Activated CD4-positive, alpha-beta T cell treated with anti-CD3 and anti-CD28 coated beads for 36 hours (primary cell): ENCODE measurements around the gene FABP3. TPM values are rescaled to one million over a fixed set of nuclear protein-coding genes. Genes with fewer than 3 reads are reported as not detected.
"Not testable (repeated sequence)": the region's sequence is repeated elsewhere in the genome, so short reads cannot be mapped to it uniquely, and the experiment has no call there.

Experiments used
- ATAC-seq: fragments of 200-7000 bp; cut with Tn5 transposase; one replicate; pipeline ENCODE4 v1.10.0; 2021; ENCODE audit warnings: mild to moderate bottlenecking, moderate library complexity
- CTCF ChIA-PET: fragments of 350-600 bp; sonication (Branson Sonifier 250); formaldehyde crosslinking; loops from one replicate; lab custom pipeline; 2021; ENCODE audit warnings: antibody characterized with exemption; lab: Charles Lee
- POLR2A ChIA-PET: fragments of 350-600 bp; sonication (Branson Sonifier 250); formaldehyde crosslinking; loops from one replicate; lab custom pipeline; 2021; ENCODE audit warnings: antibody characterized with exemption, inconsistent platforms; lab: Charles Lee
- DNase-seq: peaks from one replicate; pipeline ENCODE4 v3.0.0-alpha.2; 2020
- H3K27ac Mint-ChIP-seq: one replicate; pipeline ENCODE4 v1.8.0; 2021; ENCODE audit warnings: mixed read lengths
- H3K27me3 Mint-ChIP-seq: one replicate; pipeline ENCODE4 v1.8.0; 2021; ENCODE audit warnings: mixed read lengths
- H3K36me3 Mint-ChIP-seq: one replicate; pipeline ENCODE4 v1.8.0; 2021; ENCODE audit warnings: low read depth, mixed read lengths
- H3K4me1 Mint-ChIP-seq: one replicate; pipeline ENCODE4 v1.8.0; 2021; ENCODE audit warnings: mixed read lengths
- H3K4me3 Mint-ChIP-seq: one replicate; pipeline ENCODE4 v1.8.0; 2021; ENCODE audit warnings: mild to moderate bottlenecking, moderate library complexity, mixed read lengths
- H3K9me3 Mint-ChIP-seq: one replicate; pipeline ENCODE4 v1.8.0; 2021; ENCODE audit warnings: low read depth, mixed read lengths
- intact Hi-C, 2 experiments: fragments of 100-400 bp; cut with DNase I in 1 of 2; cut with micrococcal nuclease in 1 of 2; formaldehyde crosslinking; loops; one replicate each; pipeline versions ENCODE4 v1.14.2 to v1.15.1; 2022 to 2024; cut with DNase I, micrococcal nuclease
- total RNA-seq, 2 experiments: library from RNA; stranded (reverse); gene quantifications; one replicate each; pipeline ENCODE4 v1.2.3, GENCODE V29; 2021

The FABP3 gene
- total RNA-seq, 2 experiments from 2014 or later: not detected

DNA sequence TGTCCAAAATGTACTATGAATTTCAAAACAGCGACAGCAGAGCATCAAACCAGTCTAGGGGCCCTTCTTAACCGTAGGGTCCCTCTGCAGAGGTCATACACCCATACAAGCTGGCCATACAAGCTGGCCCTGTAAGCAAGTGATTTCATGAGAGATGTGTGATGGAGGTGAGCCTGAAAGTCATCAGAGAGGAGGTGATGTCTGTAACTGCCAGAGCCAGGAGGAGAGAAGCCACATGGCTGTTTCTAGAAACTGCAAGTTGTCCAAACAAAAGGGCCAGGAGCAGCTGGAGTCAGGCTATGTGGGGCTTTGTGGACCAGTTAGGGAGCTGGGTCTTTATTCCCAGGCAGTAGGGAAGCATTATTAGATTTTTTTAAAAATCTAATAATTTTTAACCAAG lies 25.4 kb upstream of the FABP3 start:
- H3K4me1 Mint-ChIP-seq: peaks cover 7% of the 10 kb centered on the region
- H3K27me3 Mint-ChIP-seq: no peaks in the 10 kb centered on the region
- H3K4me3 Mint-ChIP-seq: no peak overlapping the region
- CTCF ChIA-PET: interaction anchor here (1.0 to 1.4 kb wide), 2 partner anchors 24 to 150 kb away, joined by 3 to 5 read pairs; no protein-coding TSS in a partner anchor
- no peak overlapping the region for H3K27ac Mint-ChIP-seq
- H3K36me3 Mint-ChIP-seq: no peaks in the 10 kb centered on the region
- ATAC-seq: no peak
- no peak for DNase-seq
- no peaks in the 10 kb centered on the region for H3K9me3 Mint-ChIP-seq
- intact Hi-C loops: loop anchor here in 1 of 2 experiments (10.0 kb wide), 1 partner anchor 213 kb away; no protein-coding TSS in a partner anchor
- POLR2A ChIA-PET: no interaction called here

DNA sequence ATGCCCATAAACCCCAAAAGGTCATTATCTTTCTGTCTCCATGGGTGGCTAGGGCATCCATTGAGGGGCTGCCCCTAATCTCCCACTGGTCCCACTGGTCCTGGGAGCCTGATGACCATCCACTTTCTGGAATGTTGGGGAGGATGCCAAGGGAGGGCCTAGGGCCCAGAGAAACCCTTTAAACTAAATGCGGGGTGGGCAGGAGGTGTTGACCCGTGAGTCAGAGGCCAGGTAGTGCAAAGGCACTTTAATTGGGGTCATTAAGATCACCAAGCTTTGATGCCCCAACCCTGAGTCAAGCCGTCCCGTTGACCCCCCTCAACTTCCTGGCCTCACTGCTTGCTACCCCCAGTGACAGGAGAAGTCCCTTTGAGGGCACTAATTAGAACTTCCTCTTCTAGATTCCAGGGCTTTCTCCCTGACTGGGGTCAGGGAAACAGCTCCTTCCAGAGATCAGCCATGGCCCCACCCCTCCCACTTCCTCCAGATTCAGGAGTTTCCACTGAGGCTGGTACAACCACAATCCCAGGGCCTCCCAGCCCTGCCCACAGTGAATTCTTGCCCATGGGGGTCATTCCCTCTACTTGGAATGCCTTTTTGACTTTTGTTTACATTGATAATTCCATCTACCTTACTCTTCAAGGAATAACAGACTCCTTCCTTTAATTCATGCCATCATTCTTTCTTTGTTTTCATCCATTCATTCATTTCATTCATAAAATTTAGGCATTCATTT lies 24.7 kb upstream of the FABP3 start:
- H3K4me3 Mint-ChIP-seq: no peak overlapping the region
- no peak for ATAC-seq
- no peaks in the 10 kb centered on the region for H3K27me3 Mint-ChIP-seq
- H3K36me3 Mint-ChIP-seq: no peaks in the 10 kb centered on the region
- no peak overlapping the region for H3K27ac Mint-ChIP-seq
- ChIA-PET POLR2A (no interaction called here), CTCF (interaction anchor here (1.0 to 4.2 kb wide), 2 partner anchors 23 to 151 kb away, joined by 5 to 35 read pairs; no protein-coding TSS in a partner anchor)
- no peaks in the 10 kb centered on the region for H3K9me3 Mint-ChIP-seq
- H3K4me1 Mint-ChIP-seq: peaks cover 7% of the 10 kb centered on the region
- no peak for DNase-seq
- intact Hi-C loops: loop anchor here in 1 of 2 experiments (10.0 kb wide), 1 partner anchor 213 kb away; no protein-coding TSS in a partner anchor

DNA sequence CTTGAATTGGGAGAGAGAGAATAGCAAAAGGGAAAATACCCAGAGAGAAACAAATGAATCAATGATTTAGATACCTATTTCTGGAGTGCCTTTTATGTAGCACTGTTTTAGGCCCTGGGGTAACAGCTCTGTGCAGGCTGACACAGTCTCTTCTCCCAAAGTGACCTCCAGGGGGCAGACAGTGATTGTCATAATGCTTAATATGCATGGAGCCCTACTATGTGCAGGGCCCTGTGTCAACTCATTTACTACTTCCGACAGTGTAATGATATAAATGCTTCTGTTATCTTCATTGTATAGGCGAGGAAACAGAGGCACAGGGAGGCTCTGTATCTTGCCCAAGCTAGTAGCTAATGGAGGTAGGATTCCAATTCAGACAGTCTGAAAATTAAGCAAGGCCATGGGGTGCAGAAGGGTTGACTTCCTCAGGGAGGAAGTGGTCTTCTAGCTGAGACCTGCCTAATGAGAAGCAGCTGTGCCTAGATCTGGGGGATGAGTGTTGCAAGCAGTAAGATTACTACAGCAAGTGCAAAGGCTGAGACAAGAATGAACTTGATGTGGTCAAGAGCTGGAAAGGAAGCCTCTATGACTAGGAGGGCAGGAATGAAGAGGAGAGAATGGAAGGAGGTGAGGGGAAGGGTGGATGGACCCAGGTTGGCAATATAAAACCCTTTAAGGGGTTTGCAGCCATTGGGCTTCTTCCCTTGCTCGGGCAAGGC lies 23.9 kb upstream of the FABP3 start:
- peaks cover 7% of the 10 kb centered on the region for H3K4me1 Mint-ChIP-seq
- ATAC-seq (no peak), DNase-seq (peak; percentile 23)
- H3K27me3 Mint-ChIP-seq: no peaks in the 10 kb centered on the region
- H3K4me3 Mint-ChIP-seq: no peak overlapping the region
- no peaks in the 10 kb centered on the region for H3K36me3 Mint-ChIP-seq
- POLR2A ChIA-PET: no interaction called here
- H3K9me3 Mint-ChIP-seq: no peaks in the 10 kb centered on the region
- intact Hi-C loops: loop anchor here in 1 of 2 experiments (10.0 kb wide), 1 partner anchor 212 kb away; no protein-coding TSS in a partner anchor
- no peak overlapping the region for H3K27ac Mint-ChIP-seq
- CTCF ChIA-PET: interaction anchor here (0.6 to 4.2 kb wide), 3 partner anchors 24 to 153 kb away, joined by 3 to 35 read pairs (median 10); no protein-coding TSS in a partner anchor

DNA sequence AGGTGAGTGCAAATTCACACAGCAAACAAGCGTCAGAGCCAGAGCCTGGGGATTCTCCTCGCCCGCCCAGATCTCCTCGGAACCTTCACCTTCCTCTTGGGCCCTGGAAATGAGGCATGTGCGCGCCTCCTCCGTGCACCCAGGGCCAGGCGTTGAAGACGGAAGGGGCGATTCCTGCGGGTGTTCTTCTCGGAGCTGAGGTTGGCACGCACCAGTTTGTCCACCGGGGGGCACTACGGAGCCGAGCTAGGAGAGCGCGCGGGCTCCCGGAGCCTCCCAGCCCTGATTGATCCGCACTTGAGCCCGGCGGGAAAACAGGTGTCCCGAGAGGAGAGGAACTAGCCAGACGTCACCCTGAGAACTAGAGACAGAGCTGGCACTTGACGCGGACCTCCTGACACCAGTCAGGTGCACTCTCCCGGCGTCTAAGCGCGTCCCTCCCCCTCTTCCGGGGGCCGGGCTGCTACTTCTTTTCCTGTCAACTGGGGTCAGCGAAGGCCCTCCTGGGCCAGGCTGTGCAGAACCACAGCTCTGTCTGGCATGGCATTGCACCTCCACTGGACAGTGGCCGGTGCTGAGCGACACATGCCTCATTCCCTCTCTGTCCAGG lies 21.8 kb upstream of the FABP3 start:
- Mint-ChIP-seq H3K4me3 (peak overlapping the region; percentile 70), H3K9me3 (no peaks in the 10 kb centered on the region), H3K4me1 (peaks cover 4% of the 10 kb centered on the region), H3K27ac (no peak overlapping the region), H3K27me3 (no peaks in the 10 kb centered on the region), H3K36me3 (no peaks in the 10 kb centered on the region)
- ChIA-PET CTCF (interaction anchor here (0.6 to 4.2 kb wide), 25 partner anchors 14 to 1808 kb away, joined by 3 to 35 read pairs (median 4); partner anchors contain the start of genes FABP3, SERINC2, SNRNP40 and ZCCHC17), POLR2A (interaction anchor here (0.6 to 0.9 kb wide), 2 partner anchors 14 to 98 kb away, joined by 3 to 4 read pairs; partner anchors contain the start of gene ZCCHC17)
- intact Hi-C loops: loop anchor here (1.0 to 10.0 kb wide), 4 partner anchors 28 to 394 kb away; no protein-coding TSS in a partner anchor
- ATAC-seq (peak; percentile 98), DNase-seq (peak; percentile 91)

DNA sequence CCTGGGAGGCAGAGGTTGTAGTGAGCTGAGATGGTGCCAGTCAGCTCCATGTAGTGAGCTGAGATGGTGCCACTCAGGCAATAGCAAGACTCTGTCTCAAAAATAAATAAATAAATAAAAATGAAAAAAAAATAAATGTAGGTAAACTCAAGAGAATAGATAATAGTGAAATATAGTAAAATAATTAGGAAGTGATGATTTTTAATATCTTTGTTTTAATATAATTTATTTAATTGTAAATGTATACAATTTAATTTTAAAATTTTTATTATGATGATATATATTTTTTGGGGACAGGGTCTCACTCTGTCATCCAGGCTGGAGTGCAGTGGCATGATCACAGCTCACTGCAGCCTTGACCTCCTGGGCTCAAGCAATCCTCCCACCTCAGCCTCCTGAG lies 20.6 kb upstream of the FABP3 start:
- intact Hi-C loops: loop anchor here in 1 of 2 experiments (10.0 kb wide), 1 partner anchor 209 kb away; no protein-coding TSS in a partner anchor

DNA sequence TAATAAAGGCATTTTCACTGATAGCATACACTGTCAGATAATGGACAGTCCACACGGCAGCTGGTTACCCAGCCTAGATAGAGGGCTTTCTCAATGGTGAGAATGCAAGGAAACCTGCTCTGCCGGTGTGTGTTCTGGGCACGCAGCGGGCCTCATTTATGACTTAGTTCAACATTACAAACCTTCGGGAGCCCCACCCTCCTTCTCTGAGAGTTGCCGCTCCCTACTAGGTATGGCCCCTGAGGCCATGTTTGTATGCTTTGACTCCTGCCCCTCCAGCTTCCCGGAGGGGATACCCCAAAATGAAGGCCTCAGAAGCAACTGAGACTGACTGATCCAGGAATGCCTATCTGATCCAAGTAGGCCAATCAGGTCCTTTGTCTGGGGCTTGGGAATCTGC lies 17.2 kb upstream of the FABP3 start:
- Mint-ChIP-seq H3K4me1 (peaks cover 4% of the 10 kb centered on the region), H3K4me3 (no peak overlapping the region), H3K27ac (no peak overlapping the region), H3K36me3 (no peaks in the 10 kb centered on the region), H3K27me3 (peaks cover 8% of the 10 kb centered on the region), H3K9me3 (no peaks in the 10 kb centered on the region)
- POLR2A ChIA-PET: no interaction called here
- ATAC-seq: no peak
- CTCF ChIA-PET: interaction anchor here (2.2 kb wide), 1 partner anchor 159 kb away, joined by 10 read pairs; no protein-coding TSS in a partner anchor
- no peak for DNase-seq
- intact Hi-C loops: loop anchor here in 1 of 2 experiments (10.0 kb wide), 1 partner anchor 205 kb away; no protein-coding TSS in a partner anchor

More for the DNA sequence above, 20.6 kb upstream of the FABP3 start:
- CTCF ChIA-PET: interaction anchor here (0.7 to 4.2 kb wide), 6 partner anchors 19 to 68 kb away, joined by 3 to 35 read pairs (median 5); partner anchors contain the start of genes FABP3 and SERINC2
- ATAC-seq (no peak), DNase-seq (no peak)
- Mint-ChIP-seq H3K4me1 (peaks cover 4% of the 10 kb centered on the region), H3K9me3 (no peaks in the 10 kb centered on the region), H3K27me3 (no peaks in the 10 kb centered on the region), H3K4me3 (no peak overlapping the region), H3K27ac (no peak overlapping the region), H3K36me3 (no peaks in the 10 kb centered on the region)
- POLR2A ChIA-PET: no interaction called here

DNA sequence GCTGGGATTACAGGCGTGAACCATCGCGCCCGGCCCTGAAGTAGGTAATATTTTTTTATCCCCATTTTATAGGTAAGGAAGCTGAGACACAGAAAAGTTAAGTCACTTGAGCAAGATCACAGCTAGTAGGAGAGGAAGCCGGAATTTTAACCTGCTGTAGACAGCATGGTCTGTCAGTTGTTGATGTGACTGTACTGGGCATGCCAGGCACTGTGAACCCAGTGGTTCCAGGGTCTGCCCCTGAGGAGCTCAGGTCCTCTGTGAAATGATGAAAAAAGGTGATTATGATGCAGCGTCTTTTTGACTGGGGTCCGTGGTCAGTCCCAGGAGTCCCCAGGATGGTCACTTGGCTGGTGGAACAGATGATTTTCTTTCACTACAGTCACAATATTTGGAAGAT lies 16.7 kb upstream of the FABP3 start:
- DNase-seq: no peak
- ChIA-PET CTCF (interaction anchor here (0.6 to 2.2 kb wide), 2 partner anchors 84 to 159 kb away, joined by 3 to 10 read pairs; no protein-coding TSS in a partner anchor), POLR2A (no interaction called here)
- peaks cover 4% of the 10 kb centered on the region for H3K4me1 Mint-ChIP-seq
- H3K9me3 Mint-ChIP-seq: no peaks in the 10 kb centered on the region
- H3K27ac Mint-ChIP-seq: no peak overlapping the region
- H3K27me3 Mint-ChIP-seq: peaks cover 8% of the 10 kb centered on the region
- intact Hi-C loops: loop anchor here in 1 of 2 experiments (10.0 kb wide), 1 partner anchor 205 kb away; no protein-coding TSS in a partner anchor
- ATAC-seq: no peak
- H3K4me3 Mint-ChIP-seq: no peak overlapping the region
- H3K36me3 Mint-ChIP-seq: no peaks in the 10 kb centered on the region

DNA sequence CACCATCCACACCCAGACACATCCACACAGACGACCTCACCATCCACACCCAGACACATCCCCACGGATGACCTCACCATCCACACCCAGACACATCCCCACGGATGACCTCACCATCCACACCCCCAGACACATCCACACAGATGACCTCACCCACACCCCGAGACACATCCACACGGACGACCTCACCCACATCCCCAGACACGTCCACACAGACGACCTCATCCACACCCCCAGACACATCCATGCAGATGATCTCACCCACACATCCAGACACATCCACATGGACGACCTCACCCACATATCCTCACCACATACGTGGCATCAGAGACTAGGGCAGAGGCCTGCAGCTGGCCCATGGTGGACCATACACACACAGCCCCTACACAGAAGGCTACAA lies 14.7 kb upstream of the FABP3 start:
- DNase-seq (no peak), ATAC-seq (no peak)
- Mint-ChIP-seq H3K4me3 (no peak overlapping the region), H3K36me3 (no peaks in the 10 kb centered on the region), H3K27ac (no peak overlapping the region), H3K9me3 (no peaks in the 10 kb centered on the region), H3K4me1 (no peaks in the 10 kb centered on the region), H3K27me3 (peaks cover 9% of the 10 kb centered on the region)
- intact Hi-C loops: no loop called here
- ChIA-PET POLR2A (no interaction called here), CTCF (interaction anchor here (0.6 kb wide), 1 partner anchor 70 kb away, joined by 3 read pairs; no protein-coding TSS in a partner anchor)

DNA sequence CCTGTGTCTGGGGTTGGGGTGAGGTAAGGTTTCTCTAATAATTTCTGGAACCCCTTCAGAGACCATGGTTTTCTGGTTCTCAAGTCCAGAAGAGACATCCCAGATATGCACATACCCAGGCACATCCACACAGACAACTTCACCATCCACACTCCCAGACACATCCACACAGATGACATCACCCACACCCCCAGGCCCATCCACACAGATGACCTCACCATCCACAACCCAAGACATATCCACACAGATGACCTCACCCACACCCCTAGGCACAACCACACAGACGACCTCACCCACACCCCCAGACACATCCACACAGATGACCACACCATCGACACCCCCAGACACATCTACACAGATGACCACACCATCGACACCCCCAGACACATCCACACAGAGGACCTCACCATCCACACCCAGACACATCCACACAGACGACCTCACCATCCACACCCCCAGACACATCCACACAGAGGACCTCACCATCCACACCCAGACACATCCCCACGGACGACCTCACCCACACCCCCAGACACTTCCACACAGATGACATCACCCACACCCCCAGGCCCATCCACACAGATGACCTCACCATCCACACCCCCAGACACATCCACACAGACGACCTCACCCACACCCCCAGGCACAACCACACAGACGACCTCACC lies 13.8 kb upstream of the FABP3 start:
- H3K27ac Mint-ChIP-seq, CTCF ChIA-PET, H3K9me3 Mint-ChIP-seq, H3K36me3 Mint-ChIP-seq, ATAC-seq, intact Hi-C loops, H3K4me1 Mint-ChIP-seq, POLR2A ChIA-PET, H3K4me3 Mint-ChIP-seq, DNase-seq: not testable (repeated sequence)
- H3K27me3 Mint-ChIP-seq: peaks cover 13% of the 10 kb centered on the region

DNA sequence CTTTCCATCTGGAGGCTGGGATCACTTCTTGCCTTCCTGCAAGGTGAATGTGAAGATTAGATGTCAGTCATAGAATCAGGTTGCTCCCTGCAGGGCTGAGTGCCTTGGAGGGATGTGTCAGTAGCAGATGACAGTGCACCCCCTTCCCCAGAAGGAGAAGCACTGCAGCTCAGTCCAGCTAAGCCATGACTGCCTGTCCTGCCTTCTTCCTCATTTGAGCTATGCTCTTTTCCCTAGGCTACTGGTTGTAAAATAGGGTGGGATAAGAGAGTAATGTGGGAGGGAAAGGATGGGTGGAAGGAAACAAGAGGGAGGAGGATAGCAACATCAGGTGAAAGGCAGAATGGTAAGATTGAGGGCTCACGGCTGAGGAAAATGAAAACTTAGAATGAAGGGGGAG lies 11.1 kb upstream of the FABP3 start:
- no peak for ATAC-seq
- Mint-ChIP-seq H3K27ac (no peak overlapping the region), H3K36me3 (no peaks in the 10 kb centered on the region), H3K4me3 (no peak overlapping the region), H3K27me3 (peaks cover 16% of the 10 kb centered on the region), H3K9me3 (no peaks in the 10 kb centered on the region), H3K4me1 (no peaks in the 10 kb centered on the region)
- CTCF ChIA-PET: no interaction called here
- intact Hi-C loops: no loop called here
- no peak for DNase-seq
- POLR2A ChIA-PET: no interaction called here
